AML-193 (cell line): ENCODE measurements around the gene GABRR1.

Experiments
- DNase-seq, 2 experiments: peaks; one replicate each; lab custom pipeline; 2025; lab: John Stamatoyannopoulos, UW

Gene GABRR1

GRCh38 chr6:89160331-89161092 is 56.6 kb downstream of the GABRR1 start:
- no peak for DNase-seq

- DNase-seq = no peak
Measured at GRCh38 chr6:89154131-89154530, 63.0 kb downstream of the GABRR1 start.

- no peak for DNase-seq
Measured at GRCh38 chr6:89148016-89148750, 69.0 kb downstream of the GABRR1 start.

GRCh38 chr6:89146718-89147700 is 70.1 kb downstream of the GABRR1 start:
- DNase-seq = peak; percentile 48 to 70

- DNase-seq = peak; percentile 81 to 83
Measured at GRCh38 chr6:89145956-89146717, 71.0 kb downstream of the GABRR1 start, which contains the start of gene PM20D2. Gene PM20D2 (plus strand): TSS chr6:89146055. CDS start chr6:89146145, 90 bp downstream.

- peak; percentile 83 for DNase-seq
Measured at GRCh38 chr6:89145091-89145955, 71.8 kb downstream of the GABRR1 start.

- no peak for DNase-seq
Measured at GRCh38 chr6:89144354-89144906, 72.7 kb downstream of the GABRR1 start.

- DNase-seq = no peak
Measured at GRCh38 chr6:89140347-89141156, 76.6 kb downstream of the GABRR1 start.

GRCh38 chr6:89139509-89140346 is 77.4 kb downstream of the GABRR1 start:
- DNase-seq = no peak

- DNase-seq = no peak
Measured at GRCh38 chr6:89138173-89138572, 79.0 kb downstream of the GABRR1 start.

- DNase-seq = no peak
Measured at GRCh38 chr6:89134723-89135122, 82.4 kb downstream of the GABRR1 start.

- no peak for DNase-seq
Measured at GRCh38 chr6:89133981-89134380, 83.2 kb downstream of the GABRR1 start.

GRCh38 chr6:89132057-89132456 is 85.1 kb downstream of the GABRR1 start:
- DNase-seq = peak in 1 of 2 experiments; percentile 20

- DNase-seq = no peak
Measured at GRCh38 chr6:89131599-89131998, 85.6 kb downstream of the GABRR1 start.

GRCh38 chr6:89128256-89128671 is 88.9 kb downstream of the GABRR1 start:
- DNase-seq = peak in 1 of 2 experiments; percentile 26
